Stimulated activated CD4-positive, alpha-beta T cell treated with anti-CD3 and anti-CD28 coated beads, Interleukin-2, amount 100 ng/mL, for 4 hours (primary cell): ENCODE measurements around the gene CADPS.

Experiments
- DNase-seq: peaks from one replicate; pipeline ENCODE4 v3.0.0-alpha.2; 2020; ENCODE audit warnings: low read depth

The CADPS gene

GRCh38 chr3:62873761-62874710 is 1.2 kb downstream of the CADPS start:
- DNase-seq, result no peak

GRCh38 chr3:62873451-62873760 is 1.8 kb downstream of the CADPS start:
- DNase-seq, result no peak

- no peak for DNase-seq
Observed at GRCh38 chr3:62872318-62872717, 2.9 kb downstream of the CADPS start.

- no peak for DNase-seq
Observed at GRCh38 chr3:62870321-62870720, 4.9 kb downstream of the CADPS start.

- no peak for DNase-seq
Observed at GRCh38 chr3:62863648-62864047, 11.6 kb downstream of the CADPS start.

- no peak for DNase-seq
Observed at GRCh38 chr3:62859203-62859791, 15.9 kb downstream of the CADPS start.

- no peak for DNase-seq
Observed at GRCh38 chr3:62845996-62846395, 29.2 kb downstream of the CADPS start.

- no peak for DNase-seq
Observed at GRCh38 chr3:62843508-62843907, 31.7 kb downstream of the CADPS start.

GRCh38 chr3:62839748-62840147 is 35.5 kb downstream of the CADPS start:
- DNase-seq, result no peak

- no peak for DNase-seq
Observed at GRCh38 chr3:62837145-62837787, 38.0 kb downstream of the CADPS start.

- no peak for DNase-seq
Observed at GRCh38 chr3:62835554-62836236, 39.5 kb downstream of the CADPS start.

GRCh38 chr3:62833538-62833937 is 41.7 kb downstream of the CADPS start:
- DNase-seq, result no peak

GRCh38 chr3:62832553-62832952 is 42.7 kb downstream of the CADPS start:
- DNase-seq, result no peak

- no peak for DNase-seq
Observed at GRCh38 chr3:62830727-62831322, 44.4 kb downstream of the CADPS start.

GRCh38 chr3:62827550-62827949 is 47.7 kb downstream of the CADPS start:
- no peak for DNase-seq

- no peak for DNase-seq
Observed at GRCh38 chr3:62824965-62825592, 50.1 kb downstream of the CADPS start.

- DNase-seq, result no peak
Observed at GRCh38 chr3:62823461-62824050, 51.7 kb downstream of the CADPS start.

- no peak for DNase-seq
Observed at GRCh38 chr3:62822905-62823304, 52.3 kb downstream of the CADPS start.

- DNase-seq, result no peak
Observed at GRCh38 chr3:62818347-62818746, 56.9 kb downstream of the CADPS start.

- DNase-seq, result no peak
Observed at GRCh38 chr3:62817678-62818077, 57.5 kb downstream of the CADPS start.

GRCh38 chr3:62815981-62816380 is 59.2 kb downstream of the CADPS start:
- no peak for DNase-seq
